Neural progenitor cell (in vitro differentiated cells): Measurements from ENCODE around the gene UBXN2A. TPM values are rescaled to one million over a fixed set of nuclear protein-coding genes. Genes with fewer than 3 reads are reported as not detected.

Experiments used
- DNase-seq: peaks from one replicate; pipeline ENCODE4 v3.0.0-alpha.2; 2016; ENCODE audit warnings: low spot score
- H2AFZ ChIP-seq: fragments of 200-600 bp; sonication (generic); replicated peaks from 2 replicates; pipeline ENCODE4 v1.6.1; 2016; ENCODE audit warnings: antibody characterized with exemption
- H3F3A ChIP-seq: fragments of 200-600 bp; sonication (generic); 2 replicates; pipeline ENCODE4 v1.6.1; 2016; ENCODE audit warnings: antibody characterized with exemption, low read depth
- H3K27ac ChIP-seq: fragments of 200-600 bp; sonication (generic); 2 replicates; pipeline ENCODE4 v1.5.1; 2016; ENCODE audit warnings: mild to moderate bottlenecking
- H3K27me3 ChIP-seq: fragments of 200-600 bp; sonication (generic); 2 replicates; pipeline ENCODE4 v1.6.1; 2016; ENCODE audit warnings: mild to moderate bottlenecking, moderate library complexity
- H3K36me3 ChIP-seq: fragments of 200-600 bp; sonication (generic); 2 replicates; pipeline ENCODE4 v1.5.1; 2016
- H3K4me1 ChIP-seq: fragments of 200-600 bp; sonication (generic); 2 replicates; pipeline ENCODE4 v1.6.1; 2016; ENCODE audit warnings: mixed run types
- H3K4me2 ChIP-seq: fragments of 200-600 bp; sonication (generic); 2 replicates; pipeline ENCODE4 v1.6.1; 2016
- H3K4me3 ChIP-seq: fragments of 200-600 bp; sonication (generic); 2 replicates; pipeline ENCODE4 v1.5.1; 2016
- H3K79me2 ChIP-seq: fragments of 200-600 bp; sonication (generic); 2 replicates; pipeline ENCODE4 v1.6.1; 2016; ENCODE audit warnings: low read depth
- H3K9ac ChIP-seq: fragments of 200-600 bp; sonication (generic); 2 replicates; pipeline ENCODE4 v1.6.1; 2016
- H3K9me3 ChIP-seq: fragments of 200-600 bp; sonication (generic); 2 replicates; pipeline ENCODE4 v1.5.1; 2016; ENCODE audit warnings: low read depth
- H4K20me1 ChIP-seq: fragments of 200-600 bp; sonication (generic); 2 replicates; pipeline ENCODE4 v1.6.1; 2016; ENCODE audit warnings: low read depth
- H3K27ac Mint-ChIP-seq: 3 replicates; pipeline ENCODE4 v1.8.0; 2021; ENCODE audit warnings: mixed read lengths
- H3K27me3 Mint-ChIP-seq: 2 replicates; pipeline ENCODE4 v1.8.0; 2022; ENCODE audit warnings: low read depth, mild to moderate bottlenecking, inconsistent platforms, moderate library complexity, mixed read lengths; ENCODE audit not compliant: insufficient read depth
- H3K36me3 Mint-ChIP-seq: 3 replicates; pipeline ENCODE4 v1.8.0; 2021; ENCODE audit warnings: mixed read lengths
- H3K4me1 Mint-ChIP-seq: 3 replicates; pipeline ENCODE4 v1.8.0; 2021; ENCODE audit warnings: mixed read lengths
- H3K4me3 Mint-ChIP-seq: 3 replicates; pipeline ENCODE4 v1.8.0; 2021; ENCODE audit warnings: mild to moderate bottlenecking, moderate library complexity, mixed read lengths
- H3K9me3 Mint-ChIP-seq: 3 replicates; pipeline ENCODE4 v1.8.0; 2020; ENCODE audit warnings: mixed read lengths
- EZH2 ChIP-seq: fragments of 200-600 bp; sonication (generic); IDR thresholded peaks from 2 replicates; pipeline ENCODE4 v1.6.1; 2017; ENCODE audit warnings: antibody characterized with exemption, mild to moderate bottlenecking, moderate library complexity
- EZH2phosphoT487 ChIP-seq: fragments of 200-600 bp; sonication (generic); IDR thresholded peaks from 2 replicates; pipeline ENCODE4 v1.6.1; 2017; ENCODE audit warnings: antibody characterized with exemption
- total RNA-seq: library from RNA; depleted of rRNA; stranded (reverse); fragments of >200 nt; gene quantifications from 2 replicates; pipeline ENCODE4 v1.2.3, GENCODE V29; 2015; ENCODE audit warnings: low replicate concordance
- TF ChIP-seq, protein P1 (sequence below): fragments of 200-600 bp; sonication (generic); IDR thresholded peaks from 2 replicates; pipeline ENCODE4 v1.5.1; 2017; ENCODE audit warnings: antibody characterized with exemption, mild to moderate bottlenecking

The UBXN2A gene, protein sequence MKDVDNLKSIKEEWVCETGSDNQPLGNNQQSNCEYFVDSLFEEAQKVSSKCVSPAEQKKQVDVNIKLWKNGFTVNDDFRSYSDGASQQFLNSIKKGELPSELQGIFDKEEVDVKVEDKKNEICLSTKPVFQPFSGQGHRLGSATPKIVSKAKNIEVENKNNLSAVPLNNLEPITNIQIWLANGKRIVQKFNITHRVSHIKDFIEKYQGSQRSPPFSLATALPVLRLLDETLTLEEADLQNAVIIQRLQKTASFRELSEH
- total RNA-seq: 18.3 and 24.1 TPM in 2 replicates

DNA sequence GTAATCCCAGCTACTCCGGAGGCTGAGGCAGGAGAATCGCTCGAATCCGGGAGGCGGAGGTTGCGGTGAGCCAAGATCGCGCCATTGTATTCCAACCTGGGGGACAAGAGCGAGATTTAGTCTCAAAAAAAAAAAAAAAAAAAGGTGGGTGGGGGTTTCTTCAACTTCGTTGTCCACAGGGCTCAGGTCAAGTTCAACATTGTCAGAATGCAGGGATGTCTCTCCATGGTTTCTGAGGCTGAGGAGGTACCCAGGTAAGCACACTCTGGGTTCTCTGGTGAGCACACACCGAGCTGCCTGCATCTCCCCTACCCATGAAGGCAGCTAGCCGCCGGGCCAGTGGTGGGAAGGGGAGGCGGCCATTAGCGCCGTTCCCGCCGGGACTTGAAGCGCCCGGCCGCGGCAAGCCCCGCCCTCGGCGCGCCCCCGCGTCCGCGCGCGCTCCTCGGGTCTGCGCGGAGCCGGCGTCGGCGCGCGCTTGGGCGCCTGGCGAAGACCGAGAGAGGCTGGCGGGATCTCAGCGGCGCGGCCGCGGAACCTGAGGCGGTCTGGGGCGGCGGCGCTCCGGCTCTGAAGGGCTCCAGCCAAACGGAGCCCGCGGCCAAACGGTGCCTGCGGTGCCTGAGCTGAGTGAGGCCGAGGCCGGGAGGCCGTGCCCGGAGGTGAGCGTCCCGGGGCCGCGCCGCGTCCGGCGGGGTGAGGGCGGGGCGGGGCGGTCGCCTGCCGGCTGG lies at the start of gene UBXN2A:
UBXN2A (plus strand) TSS at position 477 of the 731 bp plus-strand sequence. CDS start 17,852 bp downstream, outside the sequence.
- H3K4me3 Mint-ChIP-seq: peak within 1 kb of the TSS; percentile 95
- Histone ChIP-seq H3K4me3 (peak within 1 kb of the TSS; percentile 68), H2AFZ (peak within 1 kb of the TSS; percentile 78), H3K4me1 (peaks cover 20% of the 10 kb centered on the region), H3K9me3 (no peaks in the 10 kb centered on the region), H3F3A (peaks cover 27% of the 10 kb centered on the region), H3K9ac (peak within 1 kb of the TSS; percentile 61), H3K36me3 (no peaks in the 10 kb centered on the region), H3K4me2 (peak within 1 kb of the TSS; percentile 93), H4K20me1 (peaks cover 24% of the 10 kb centered on the region), H3K27me3 (peaks cover 15% of the 10 kb centered on the region), H3K27ac (peak within 1 kb of the TSS; percentile 91), H3K79me2 (peaks cover 44% of the 10 kb centered on the region)
- peak within 1 kb of the TSS; percentile 94 for H3K27ac Mint-ChIP-seq
- H3K4me1 Mint-ChIP-seq: peaks cover 34% of the 10 kb centered on the region
- H3K36me3 Mint-ChIP-seq: peaks cover 16% of the 10 kb centered on the region
- H3K9me3 Mint-ChIP-seq: no peaks in the 10 kb centered on the region
- DNase-seq: peak; percentile 96
- TF ChIP-seq EZH2phosphoT487 (no peak), EZH2 (no peak)
- TF ChIP-seq, protein P1, sequence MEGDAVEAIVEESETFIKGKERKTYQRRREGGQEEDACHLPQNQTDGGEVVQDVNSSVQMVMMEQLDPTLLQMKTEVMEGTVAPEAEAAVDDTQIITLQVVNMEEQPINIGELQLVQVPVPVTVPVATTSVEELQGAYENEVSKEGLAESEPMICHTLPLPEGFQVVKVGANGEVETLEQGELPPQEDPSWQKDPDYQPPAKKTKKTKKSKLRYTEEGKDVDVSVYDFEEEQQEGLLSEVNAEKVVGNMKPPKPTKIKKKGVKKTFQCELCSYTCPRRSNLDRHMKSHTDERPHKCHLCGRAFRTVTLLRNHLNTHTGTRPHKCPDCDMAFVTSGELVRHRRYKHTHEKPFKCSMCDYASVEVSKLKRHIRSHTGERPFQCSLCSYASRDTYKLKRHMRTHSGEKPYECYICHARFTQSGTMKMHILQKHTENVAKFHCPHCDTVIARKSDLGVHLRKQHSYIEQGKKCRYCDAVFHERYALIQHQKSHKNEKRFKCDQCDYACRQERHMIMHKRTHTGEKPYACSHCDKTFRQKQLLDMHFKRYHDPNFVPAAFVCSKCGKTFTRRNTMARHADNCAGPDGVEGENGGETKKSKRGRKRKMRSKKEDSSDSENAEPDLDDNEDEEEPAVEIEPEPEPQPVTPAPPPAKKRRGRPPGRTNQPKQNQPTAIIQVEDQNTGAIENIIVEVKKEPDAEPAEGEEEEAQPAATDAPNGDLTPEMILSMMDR: no peak
- no peaks in the 10 kb centered on the region for H3K27me3 Mint-ChIP-seq

DNA sequence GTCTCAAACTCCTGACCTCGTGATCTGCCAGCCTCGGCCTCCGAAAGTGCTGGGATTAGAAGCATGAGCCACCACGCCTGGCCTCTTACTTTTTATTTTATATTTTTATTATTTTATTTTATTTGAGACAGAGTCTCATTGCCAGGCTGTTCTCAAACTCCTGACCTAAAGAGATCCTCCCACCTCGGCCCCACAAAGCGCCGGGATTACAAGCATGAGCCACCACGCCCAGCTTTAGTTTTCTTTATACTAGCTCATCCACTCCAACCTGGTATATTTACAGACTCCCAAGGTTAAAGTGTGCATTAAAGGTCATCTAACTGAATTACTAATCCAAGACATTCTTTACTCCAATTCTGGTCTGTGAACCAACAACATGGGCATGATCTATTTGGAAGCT lies 40.1 kb upstream of the UBXN2A start:
- Histone ChIP-seq H3K9ac (no peak overlapping the region), H3K9me3 (no peaks in the 10 kb centered on the region), H3K79me2 (peaks cover 91% of the 10 kb centered on the region), H3K27me3 (no peaks in the 10 kb centered on the region), H3K27ac (no peak overlapping the region), H3K4me3 (no peak overlapping the region), H2AFZ (no peak overlapping the region), H4K20me1 (peaks cover 5% of the 10 kb centered on the region), H3K36me3 (no peaks in the 10 kb centered on the region), H3F3A (peaks cover 4% of the 10 kb centered on the region), H3K4me1 (peaks cover 14% of the 10 kb centered on the region), H3K4me2 (no peak overlapping the region)
- no peak for DNase-seq
- H3K36me3 Mint-ChIP-seq: peaks cover 14% of the 10 kb centered on the region
- H3K9me3 Mint-ChIP-seq: peaks cover 14% of the 10 kb centered on the region
- H3K27ac Mint-ChIP-seq: no peak overlapping the region
- H3K27me3 Mint-ChIP-seq: no peaks in the 10 kb centered on the region
- H3K4me1 Mint-ChIP-seq: peaks cover 16% of the 10 kb centered on the region
- TF ChIP-seq EZH2phosphoT487: no peak
- no peak for TF ChIP-seq EZH2
- TF ChIP-seq, protein P1: no peak
- H3K4me3 Mint-ChIP-seq: no peak overlapping the region

DNA sequence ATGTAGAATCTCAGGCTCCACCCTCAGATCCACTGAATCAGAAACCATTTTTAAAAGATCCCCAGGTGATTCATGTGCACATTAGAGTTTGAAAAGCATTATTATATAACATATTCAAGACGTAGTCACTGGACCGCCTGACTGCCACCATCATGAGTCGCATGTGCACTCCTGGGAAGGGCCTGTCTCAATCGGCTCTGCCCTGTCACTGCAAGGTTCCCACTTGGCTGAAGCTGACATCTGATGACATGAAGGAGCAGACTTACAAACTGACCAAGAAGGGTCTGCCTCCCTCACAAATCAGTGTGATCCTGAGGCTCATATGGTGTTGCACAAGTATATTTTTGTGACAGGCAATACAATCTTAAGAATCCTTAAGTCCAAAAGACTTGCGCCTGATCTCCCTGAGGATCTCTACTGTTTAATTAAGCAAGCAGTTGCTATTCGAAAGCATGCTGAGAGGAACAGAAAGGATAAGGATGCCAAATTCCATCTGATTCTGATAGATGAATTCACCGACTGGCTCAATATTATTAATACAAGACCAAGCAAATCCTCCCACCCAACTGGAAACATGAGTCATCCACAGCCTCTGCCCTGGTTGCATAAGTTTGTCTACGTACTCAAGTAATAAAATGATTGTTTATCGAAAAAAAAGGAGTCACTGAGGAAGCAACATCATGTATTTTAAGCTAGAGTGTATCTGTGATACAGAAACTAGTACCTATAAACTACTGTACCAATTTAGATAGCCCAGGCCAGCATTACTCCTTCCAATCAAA lies 39.5 kb upstream of the UBXN2A start:
- peak; percentile 5 for DNase-seq
- Mint-ChIP-seq H3K36me3 (peaks cover 14% of the 10 kb centered on the region), H3K4me1 (peaks cover 16% of the 10 kb centered on the region), H3K4me3 (no peak overlapping the region), H3K9me3 (peaks cover 14% of the 10 kb centered on the region), H3K27me3 (no peaks in the 10 kb centered on the region), H3K27ac (no peak overlapping the region)
- Histone ChIP-seq H3K79me2 (peaks cover 97% of the 10 kb centered on the region), H2AFZ (no peak overlapping the region), H3K9ac (no peak overlapping the region), H3K9me3 (no peaks in the 10 kb centered on the region), H3K27me3 (no peaks in the 10 kb centered on the region), H3K4me2 (no peak overlapping the region), H3K36me3 (no peaks in the 10 kb centered on the region), H3K4me3 (no peak overlapping the region), H3F3A (peaks cover 4% of the 10 kb centered on the region), H4K20me1 (peaks cover 8% of the 10 kb centered on the region), H3K4me1 (peaks cover 14% of the 10 kb centered on the region), H3K27ac (no peak overlapping the region)
- TF ChIP-seq, protein P1: no peak
- TF ChIP-seq EZH2: no peak
- no peak for TF ChIP-seq EZH2phosphoT487
